ENCODE results near the gene PTAR1. TPM values are rescaled to one million over a fixed set of nuclear protein-coding genes. Genes with fewer than 3 reads are reported as not detected.

The PTAR1 gene
- total RNA-seq, 1 experiment from 2014 or later: 45.2 TPM

GRCh38 chr9:69674716-69675438, 84.9 kb downstream of the PTAR1 start:
- Mint-ChIP-seq H3K27ac (ENCODE audit: unreplicated experiment) (no peak overlapping the region), H3K4me1 (ENCODE audit: low read depth, unreplicated experiment) (peaks cover 28% of the 10 kb centered on the region), H3K9me3 (ENCODE audit: low read depth, unreplicated experiment) (no peaks in the 10 kb centered on the region)

GRCh38 chr9:69674112-69674685, 85.6 kb downstream of the PTAR1 start:
- Mint-ChIP-seq H3K27ac (ENCODE audit: unreplicated experiment) (no peak overlapping the region), H3K4me3 (ENCODE audit: low read depth, unreplicated experiment) (peak overlapping the region; percentile 9), H3K9me3 (ENCODE audit: low read depth, unreplicated experiment) (no peaks in the 10 kb centered on the region), H3K27me3 (ENCODE audit: unreplicated experiment) (no peaks in the 10 kb centered on the region), H3K4me1 (ENCODE audit: low read depth, unreplicated experiment) (peaks cover 24% of the 10 kb centered on the region), H3K36me3 (ENCODE audit: insufficient read depth, unreplicated experiment) (peaks cover 14% of the 10 kb centered on the region)
- no peak for TF ChIP-seq CTCF (IDR thresholded peaks at IDR 0.05; ENCODE audit: unreplicated experiment)
- no TSS peak for BruUV-seq (replicated peaks)
- DNase-seq: no peak
- CTCF ChIA-PET: no interaction called here
- intact Hi-C loops (cut with micrococcal nuclease; ENCODE audit: unreplicated experiment): loop anchor here (2.0 to 10.0 kb wide), 5 partner anchors 119 to 257 kb away; no protein-coding TSS in a partner anchor

More at GRCh38 chr9:69674716-69675438, 84.9 kb downstream of the PTAR1 start:
- CTCF ChIA-PET: no interaction called here
- no TSS peak for BruUV-seq (replicated peaks)
- no peak for DNase-seq
- Mint-ChIP-seq H3K36me3 (ENCODE audit: insufficient read depth, unreplicated experiment) (peaks cover 14% of the 10 kb centered on the region), H3K27me3 (ENCODE audit: unreplicated experiment) (no peaks in the 10 kb centered on the region), H3K4me3 (ENCODE audit: low read depth, unreplicated experiment) (no peak overlapping the region)
- TF ChIP-seq CTCF (IDR thresholded peaks at IDR 0.05; ENCODE audit: unreplicated experiment): no peak
- intact Hi-C loops (cut with micrococcal nuclease; ENCODE audit: unreplicated experiment): loop anchor here (2.0 to 10.0 kb wide), 6 partner anchors 120 to 256 kb away; no protein-coding TSS in a partner anchor

GRCh38 chr9:69673311-69673640, 86.5 kb downstream of the PTAR1 start:
- Mint-ChIP-seq H3K9me3 (ENCODE audit: low read depth, unreplicated experiment) (no peaks in the 10 kb centered on the region), H3K36me3 (ENCODE audit: insufficient read depth, unreplicated experiment) (peaks cover 14% of the 10 kb centered on the region), H3K4me3 (ENCODE audit: low read depth, unreplicated experiment) (peak overlapping the region; percentile 73), H3K27ac (ENCODE audit: unreplicated experiment) (no peak overlapping the region), H3K4me1 (ENCODE audit: low read depth, unreplicated experiment) (peaks cover 18% of the 10 kb centered on the region), H3K27me3 (ENCODE audit: unreplicated experiment) (no peaks in the 10 kb centered on the region)
- CTCF ChIA-PET: interaction anchor here (0.6 to 2.2 kb wide), 3 partner anchors 28 to 251 kb away, joined by 3 to 9 read pairs (median 3); no protein-coding TSS in a partner anchor
- no peak for TF ChIP-seq CTCF (IDR thresholded peaks at IDR 0.05; ENCODE audit: unreplicated experiment)
- no peak for DNase-seq
- BruUV-seq (replicated peaks): no TSS peak
- intact Hi-C loops (cut with micrococcal nuclease; ENCODE audit: unreplicated experiment): loop anchor here (5.0 to 10.0 kb wide), 4 partner anchors 118 to 242 kb away; no protein-coding TSS in a partner anchor

GRCh38 chr9:69672596-69673310, 87.1 kb downstream of the PTAR1 start:
- Mint-ChIP-seq H3K27ac (ENCODE audit: unreplicated experiment) (no peak overlapping the region), H3K27me3 (ENCODE audit: unreplicated experiment) (no peaks in the 10 kb centered on the region), H3K9me3 (ENCODE audit: low read depth, unreplicated experiment) (no peaks in the 10 kb centered on the region), H3K4me1 (ENCODE audit: low read depth, unreplicated experiment) (peaks cover 18% of the 10 kb centered on the region), H3K36me3 (ENCODE audit: insufficient read depth, unreplicated experiment) (peaks cover 14% of the 10 kb centered on the region), H3K4me3 (ENCODE audit: low read depth, unreplicated experiment) (peak overlapping the region; percentile 73)
- intact Hi-C loops (cut with micrococcal nuclease; ENCODE audit: unreplicated experiment): loop anchor here (5.0 to 10.0 kb wide), 4 partner anchors 118 to 242 kb away; no protein-coding TSS in a partner anchor
- TF ChIP-seq CTCF (IDR thresholded peaks at IDR 0.05; ENCODE audit: unreplicated experiment): peak; percentile 69
- CTCF ChIA-PET: interaction anchor here (0.6 to 2.2 kb wide), 4 partner anchors 12 to 251 kb away, joined by 3 to 9 read pairs (median 4); no protein-coding TSS in a partner anchor
- no TSS peak for BruUV-seq (replicated peaks)
- DNase-seq: peak; percentile 83

Data from Calu3 (cell line).